KG1 (cell line): Measurements from ENCODE around the gene CYP4F22.
"Not testable (repeated sequence)": the region's sequence is repeated elsewhere in the genome, so short reads cannot be mapped to it uniquely, and the experiment has no call there.

Source experiments
- DNase-seq: peaks from one replicate; lab custom pipeline; 2025; lab: John Stamatoyannopoulos, UW

CYP4F22 gene

GRCh38 chr19:15508035-15508710, at the start of gene CYP4F22:
Gene CYP4F22 (plus strand): TSS chr19:15508525. CDS start chr19:15525337, 16,812 bp downstream.
- no peak for DNase-seq

- no peak for DNase-seq
Measured at GRCh38 chr19:15461694-15462093, 46.6 kb upstream of the CYP4F22 start.

GRCh38 chr19:15463861-15464371, 44.4 kb upstream of the CYP4F22 start:
- DNase-seq: peak; percentile 90

- DNase-seq: peak; percentile 82
Measured at GRCh38 chr19:15464394-15465385, 43.6 kb upstream of the CYP4F22 start, which contains the start of gene RASAL3. Gene RASAL3 (minus strand): TSS chr19:15464544. CDS start chr19:15464358, 186 bp downstream.

- DNase-seq: peak; percentile 84
Measured at GRCh38 chr19:15466851-15467733, 41.2 kb upstream of the CYP4F22 start.

- DNase-seq: no peak
Measured at GRCh38 chr19:15467734-15468214, 40.6 kb upstream of the CYP4F22 start.

- DNase-seq: no peak
Measured at GRCh38 chr19:15468675-15469512, 39.4 kb upstream of the CYP4F22 start.

GRCh38 chr19:15469513-15470297, 38.6 kb upstream of the CYP4F22 start:
- DNase-seq: peak; percentile 58

GRCh38 chr19:15471639-15472101, 36.7 kb upstream of the CYP4F22 start:
- no peak for DNase-seq

- not testable (repeated sequence) for DNase-seq
Measured at GRCh38 chr19:15473821-15474220, 34.5 kb upstream of the CYP4F22 start.

- DNase-seq: no peak
Measured at GRCh38 chr19:15475169-15475568, 33.2 kb upstream of the CYP4F22 start.

GRCh38 chr19:15475611-15476010, 32.7 kb upstream of the CYP4F22 start:
- no peak for DNase-seq

GRCh38 chr19:15476325-15476724, 32.0 kb upstream of the CYP4F22 start:
- DNase-seq: no peak

- no peak for DNase-seq
Measured at GRCh38 chr19:15479391-15480345, 28.7 kb upstream of the CYP4F22 start, which contains the start of gene PGLYRP2. Gene PGLYRP2 (minus strand): TSS chr19:15479501. CDS start chr19:15479371, 130 bp downstream.

- DNase-seq: not testable (repeated sequence)
Measured at GRCh38 chr19:15480996-15481395, 27.3 kb upstream of the CYP4F22 start.

- not testable (repeated sequence) for DNase-seq
Measured at GRCh38 chr19:15485768-15486167, 22.6 kb upstream of the CYP4F22 start.

- DNase-seq: no peak
Measured at GRCh38 chr19:15487038-15487437, 21.3 kb upstream of the CYP4F22 start.
